IMR-90 (cell line): Measurements from ENCODE around the gene FOXP1. TPM values are rescaled to one million over a fixed set of nuclear protein-coding genes. Genes with fewer than 3 reads are reported as not detected.
A peak's percentile ranks its signal among the peaks of the same experiment; 100 is the strongest.

Experiments
- ATAC-seq: fragments of 200-7000 bp; cut with Tn5 transposase; 2 replicates; pipeline ENCODE4 v1.9.1; 2020; ENCODE audit warnings: low read depth, mild to moderate bottlenecking, moderate library complexity
- BruUV-seq: library from RNA; stranded (reverse); fragments of 400-500 nt; replicated peaks from 2 replicates; lab custom pipeline; 2021; lab: Mats Ljungman, UMichigan
- CTCF ChIA-PET: fragments of 300-600 bp; formaldehyde crosslinking; extraction: SDS; loops from one replicate; lab custom pipeline; 2021; ENCODE audit warnings: antibody characterized with exemption; lab: Yijun Ruan, JAX
- POLR2A ChIA-PET: fragments of 300-600 bp; sonication (Branson Sonifier 250); formaldehyde crosslinking; loops from one replicate; lab custom pipeline; 2022; ENCODE audit warnings: antibody characterized with exemption; ENCODE audit not compliant: unreplicated experiment; lab: Charles Lee
- DNase-seq: peaks from one replicate; pipeline ENCODE4 v3.0.0; 2013
- H2AFZ ChIP-seq: replicated peaks from 2 replicates; pipeline ENCODE3; 2013; ENCODE audit warnings: low read length, mild to moderate bottlenecking; ENCODE audit not compliant: poor library complexity
- H2AK5ac ChIP-seq: 2 replicates; pipeline ENCODE4 v1.6.1; 2013; ENCODE audit warnings: low read depth, low read length, inconsistent platforms
- H2AK9ac ChIP-seq: replicated peaks from 2 replicates; pipeline ENCODE3; 2013; ENCODE audit warnings: mild to moderate bottlenecking, low read depth, low read length, moderate library complexity; ENCODE audit not compliant: poor library complexity
- H2BK120ac ChIP-seq: 2 replicates; pipeline ENCODE4 v1.6.1; 2013; ENCODE audit warnings: low read depth, low read length, inconsistent platforms
- H2BK15ac ChIP-seq: 3 replicates; pipeline ENCODE4 v1.6.1; 2013; ENCODE audit warnings: low read depth, low read length, inconsistent platforms
- H2BK20ac ChIP-seq: 2 replicates; pipeline ENCODE4 v1.6.1; 2013; ENCODE audit warnings: low read depth, mild to moderate bottlenecking, inconsistent platforms, low read length, moderate library complexity
- H2BK5ac ChIP-seq: 2 replicates; pipeline ENCODE4 v1.6.1; 2013; ENCODE audit warnings: mild to moderate bottlenecking, low read depth, low read length, inconsistent platforms; ENCODE audit not compliant: poor library complexity, severe bottlenecking
- H3K14ac ChIP-seq: replicated peaks from 2 replicates; pipeline ENCODE4 v1.6.1; 2013; ENCODE audit warnings: low read depth, low read length, inconsistent platforms
- H3K18ac ChIP-seq: 2 replicates; pipeline ENCODE4 v1.6.1; 2013; ENCODE audit warnings: low read depth, low read length, control low read depth
- H3K23ac ChIP-seq: 2 replicates; pipeline ENCODE4 v1.6.1; 2013; ENCODE audit warnings: low read depth, low read length, inconsistent platforms
- H3K27ac ChIP-seq: 2 replicates; pipeline ENCODE4 v1.5.1; 2013; ENCODE audit warnings: mild to moderate bottlenecking, control low read depth, low read length; ENCODE audit not compliant: insufficient read depth
- H3K27me3 ChIP-seq: 2 replicates; pipeline ENCODE4 v1.6.1; 2013; ENCODE audit warnings: low read length; ENCODE audit not compliant: control insufficient read depth, insufficient read depth
- H3K36me3 ChIP-seq: 2 replicates; pipeline ENCODE4 v1.6.1; 2013; ENCODE audit warnings: low read length, mixed read lengths; ENCODE audit not compliant: control insufficient read depth, insufficient read depth
- H3K4ac ChIP-seq: 2 replicates; pipeline ENCODE4 v1.6.1; 2013; ENCODE audit warnings: low read depth, low read length, inconsistent platforms
- H3K4me1 ChIP-seq: 2 replicates; pipeline ENCODE4 v1.6.1; 2013; ENCODE audit warnings: low read length, mixed read lengths; ENCODE audit not compliant: control insufficient read depth, insufficient read depth
- H3K4me2 ChIP-seq: 2 replicates; pipeline ENCODE4 v1.6.1; 2013; ENCODE audit warnings: low read depth, mild to moderate bottlenecking, control low read depth, low read length, moderate library complexity
- H3K4me3 ChIP-seq: 2 replicates; pipeline ENCODE4 v1.5.1; 2013; ENCODE audit warnings: low read depth, mild to moderate bottlenecking, control low read depth, low read length, moderate library complexity; ENCODE audit not compliant: insufficient read depth
- H3K56ac ChIP-seq: 2 replicates; pipeline ENCODE4 v1.6.1; 2013; ENCODE audit warnings: low read length, inconsistent platforms; ENCODE audit not compliant: insufficient read depth; ENCODE audit errors: extremely low read depth
- H3K79me1 ChIP-seq, 2 experiments: 2 replicates each; pipeline ENCODE4 v1.6.1; 2013; ENCODE audit warnings: low read length in 2 of 2, inconsistent platforms in 1 of 2, low read depth in 1 of 2
- H3K9ac ChIP-seq: 2 replicates; pipeline ENCODE4 v1.6.1; 2013; ENCODE audit warnings: low read depth, low read length, control low read depth
- H3K9me1 ChIP-seq: 2 replicates; pipeline ENCODE4 v1.6.1; 2013; ENCODE audit warnings: low read length, inconsistent platforms; ENCODE audit not compliant: insufficient read depth
- H3K9me3 ChIP-seq: 2 replicates; pipeline ENCODE4 v1.6.1; 2013; ENCODE audit warnings: low read length; ENCODE audit not compliant: control insufficient read depth, insufficient read depth
- H4K20me1 ChIP-seq: 2 replicates; pipeline ENCODE4 v1.6.1; 2013; ENCODE audit warnings: low read length, inconsistent platforms; ENCODE audit not compliant: insufficient read depth
- H4K5ac ChIP-seq: 2 replicates; pipeline ENCODE4 v1.6.1; 2013; ENCODE audit warnings: mild to moderate bottlenecking, low read depth, low read length, control low read depth
- H4K8ac ChIP-seq, 2 experiments: 2 replicates each; pipeline ENCODE4 v1.6.1; 2013; ENCODE audit warnings: low read depth in 2 of 2, low read length in 2 of 2, control low read depth in 1 of 2, inconsistent platforms in 1 of 2
- H4K91ac ChIP-seq: 2 replicates; pipeline ENCODE4 v1.6.1; 2013; ENCODE audit warnings: low read depth, low read length, inconsistent platforms; ENCODE audit not compliant: insufficient read depth
- CEBPB ChIP-seq: IDR thresholded peaks from 2 replicates; pipeline ENCODE4 v1.6.1; 2012; ENCODE audit warnings: low read depth, low read length, improper control_type of control experiment
- MXI1 ChIP-seq: IDR thresholded peaks from 2 replicates; pipeline ENCODE4 v1.6.1; 2012; ENCODE audit warnings: low read depth, mild to moderate bottlenecking, low read length, moderate library complexity, borderline replicate concordance
- RAD21 ChIP-seq: IDR thresholded peaks from 2 replicates; pipeline ENCODE4 v1.6.1; 2012; ENCODE audit warnings: low read length, improper control_type of control experiment
- SMC3 ChIP-seq: fragments of 150-350 bp; IDR thresholded peaks from 2 replicates; pipeline ENCODE4 v1.6.1; 2016; ENCODE audit warnings: low read depth, mild to moderate bottlenecking, antibody characterized with exemption, low read length, moderate library complexity
- WGBS, 2 experiments: methylation state at CpG; one replicate each; pipeline versions ENCODE4 v1.1.5 to v1.1.7; 2013; ENCODE audit warnings: missing lambda C conversion rate in 2 of 2; ENCODE audit not compliant: insufficient read length in 1 of 2; ENCODE audit errors: extremely low coverage in 2 of 2; 5-methylcytosine and 5-hydroxymethylcytosine counted together
- dilution Hi-C: fragments of 300-500 bp; cut with HindIII; formaldehyde crosslinking; loops from one replicate; pipeline ENCODE4 v1.14.3; 2018; ENCODE audit warnings: low sequenced_read_pairs; ENCODE audit not compliant: unreplicated experiment
- in situ Hi-C: fragments of 300-500 bp; cut with MboI; formaldehyde crosslinking; loops from 3 replicates; pipeline ENCODE4 v1.14.3; 2019; ENCODE audit warnings: low sequenced_read_pairs, inconsistent platforms, mixed read lengths
- intact Hi-C: fragments of 100-400 bp; cut with micrococcal nuclease; formaldehyde crosslinking; loops from 2 replicates; pipeline ENCODE4 v1.10.0; 2022
- polyA plus RNA-seq, 3 experiments: library from polyadenylated mRNA; depleted of rRNA; stranded (reverse); fragments of >200 nt; gene quantifications; 2 replicates each; pipeline ENCODE4 v1.2.3, GENCODE V29; 2012; ENCODE audit warnings: low replicate concordance in 1 of 3
- total RNA-seq: library from RNA; depleted of rRNA; stranded (reverse); fragments of >200 nt; gene quantifications from 2 replicates; pipeline ENCODE4 v1.2.3, GENCODE V29; 2012

FOXP1 gene
- total and polyA plus RNA-seq, 2 of the 4 experiments (the other 2 are of a cell fraction), result 37.0 to 132 TPM

- ATAC-seq (no peak), DNase-seq (no peak)
- Histone ChIP-seq H3K4me1 (no peaks in the 10 kb centered on the region; the same call in 1 of the 2 replicates), H4K91ac (no peak overlapping the region), H3K9me1 (no peaks in the 10 kb centered on the region), H3K36me3 (no peaks in the 10 kb centered on the region), H3K4me2 (no peak overlapping the region), H3K4me3 (no peak overlapping the region), H4K5ac (no peak overlapping the region), H3K27ac (no peak overlapping the region), H3K23ac (no peak overlapping the region), H3K9me3 (peaks cover 4% of the 10 kb centered on the region), H2AK5ac (no peak overlapping the region), H2BK5ac (no peak overlapping the region), H2BK15ac (no peak overlapping the region), H3K4ac (no peak overlapping the region), H3K27me3 (peaks cover 3% of the 10 kb centered on the region), H3K79me1 (no peaks in the 10 kb centered on the region), H2BK120ac (no peak overlapping the region), H2BK20ac (no peak overlapping the region), H2AFZ (no peak overlapping the region), H4K20me1 (no peaks in the 10 kb centered on the region), H3K18ac (no peak overlapping the region), H4K8ac (no peak overlapping the region), H2AK9ac (no peak overlapping the region), H3K9ac (no peak overlapping the region), H3K56ac (no peak overlapping the region), H3K14ac (no peak overlapping the region)
- intact Hi-C loops, result no loop called here
- BruUV-seq, result no TSS peak
- ChIA-PET POLR2A (no interaction called here), CTCF (interaction anchor here (0.5 kb wide), 1 partner anchor 255 kb away, joined by 3 read pairs; no protein-coding TSS in a partner anchor)
- TF ChIP-seq SMC3, result no peak
- no peak for TF ChIP-seq RAD21
- no peak for TF ChIP-seq MXI1
- TF ChIP-seq CEBPB, result peak; percentile 68; the same call in 1 of the 2 replicates
- dilution Hi-C loops, result no loop called here
- in situ Hi-C loops, result loop anchor here (25.0 kb wide), 1 partner anchor 895 kb away; no protein-coding TSS in a partner anchor
- 100% methylated on average over 1 of the region's 2 CpGs; no CpG with 5 or more reads in 1 of the 2 experiments for WGBS, 2 experiments
Measured at GRCh38 chr3:71607364-71607763, 23.8 kb upstream of the FOXP1 start.
